ENCODE measurements around the gene RSF1.
A peak's percentile ranks its signal among the peaks of the same experiment; 100 is the strongest.
"Not testable (repeated sequence)": the region's sequence is repeated elsewhere in the genome, so short reads cannot be mapped to it uniquely, and the experiment has no call there.

The RSF1 gene, protein sequence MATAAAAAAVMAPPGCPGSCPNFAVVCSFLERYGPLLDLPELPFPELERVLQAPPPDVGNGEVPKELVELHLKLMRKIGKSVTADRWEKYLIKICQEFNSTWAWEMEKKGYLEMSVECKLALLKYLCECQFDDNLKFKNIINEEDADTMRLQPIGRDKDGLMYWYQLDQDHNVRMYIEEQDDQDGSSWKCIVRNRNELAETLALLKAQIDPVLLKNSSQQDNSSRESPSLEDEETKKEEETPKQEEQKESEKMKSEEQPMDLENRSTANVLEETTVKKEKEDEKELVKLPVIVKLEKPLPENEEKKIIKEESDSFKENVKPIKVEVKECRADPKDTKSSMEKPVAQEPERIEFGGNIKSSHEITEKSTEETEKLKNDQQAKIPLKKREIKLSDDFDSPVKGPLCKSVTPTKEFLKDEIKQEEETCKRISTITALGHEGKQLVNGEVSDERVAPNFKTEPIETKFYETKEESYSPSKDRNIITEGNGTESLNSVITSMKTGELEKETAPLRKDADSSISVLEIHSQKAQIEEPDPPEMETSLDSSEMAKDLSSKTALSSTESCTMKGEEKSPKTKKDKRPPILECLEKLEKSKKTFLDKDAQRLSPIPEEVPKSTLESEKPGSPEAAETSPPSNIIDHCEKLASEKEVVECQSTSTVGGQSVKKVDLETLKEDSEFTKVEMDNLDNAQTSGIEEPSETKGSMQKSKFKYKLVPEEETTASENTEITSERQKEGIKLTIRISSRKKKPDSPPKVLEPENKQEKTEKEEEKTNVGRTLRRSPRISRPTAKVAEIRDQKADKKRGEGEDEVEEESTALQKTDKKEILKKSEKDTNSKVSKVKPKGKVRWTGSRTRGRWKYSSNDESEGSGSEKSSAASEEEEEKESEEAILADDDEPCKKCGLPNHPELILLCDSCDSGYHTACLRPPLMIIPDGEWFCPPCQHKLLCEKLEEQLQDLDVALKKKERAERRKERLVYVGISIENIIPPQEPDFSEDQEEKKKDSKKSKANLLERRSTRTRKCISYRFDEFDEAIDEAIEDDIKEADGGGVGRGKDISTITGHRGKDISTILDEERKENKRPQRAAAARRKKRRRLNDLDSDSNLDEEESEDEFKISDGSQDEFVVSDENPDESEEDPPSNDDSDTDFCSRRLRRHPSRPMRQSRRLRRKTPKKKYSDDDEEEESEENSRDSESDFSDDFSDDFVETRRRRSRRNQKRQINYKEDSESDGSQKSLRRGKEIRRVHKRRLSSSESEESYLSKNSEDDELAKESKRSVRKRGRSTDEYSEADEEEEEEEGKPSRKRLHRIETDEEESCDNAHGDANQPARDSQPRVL (N-terminal part only)

DNA sequence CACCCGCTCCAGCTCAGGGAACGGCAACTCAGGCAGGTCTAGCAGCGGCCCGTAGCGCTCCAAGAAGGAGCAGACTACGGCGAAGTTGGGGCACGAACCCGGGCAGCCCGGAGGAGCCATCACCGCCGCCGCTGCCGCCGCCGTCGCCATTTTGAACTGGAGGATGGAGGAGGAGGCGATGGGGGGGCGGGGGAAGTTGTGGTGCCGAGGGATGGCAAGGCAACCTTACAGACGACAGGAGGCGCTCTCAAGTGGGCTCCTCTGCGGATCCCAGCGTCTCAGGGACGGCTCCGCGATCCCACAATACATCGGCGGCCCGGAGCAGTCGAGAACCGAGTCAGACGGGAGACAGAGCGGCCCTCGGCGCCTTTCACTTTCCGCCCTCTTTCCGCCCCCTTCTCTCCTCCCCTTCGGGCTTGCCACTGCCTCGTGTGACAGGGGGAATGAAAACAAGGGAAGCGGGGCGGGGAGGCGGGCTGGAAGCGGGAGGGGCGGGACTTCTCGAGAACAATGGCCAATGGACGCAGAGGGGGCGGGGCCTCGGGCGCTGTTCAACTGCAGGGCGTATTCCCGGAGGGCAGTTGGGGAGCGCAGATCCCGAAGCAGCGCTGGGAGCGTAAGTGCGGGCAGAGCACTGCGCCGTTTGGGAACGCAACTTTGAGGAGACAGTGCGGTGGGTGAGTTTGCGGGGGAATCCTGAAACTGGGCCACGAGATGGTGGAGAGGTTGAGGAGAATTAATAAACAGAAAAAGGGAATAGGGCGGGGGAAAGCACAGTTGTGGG, at the start of gene RSF1, which contains the start of gene AAMDC:
Gene RSF1, minus strand, starts transcription at position 158 of the 784 bp plus-strand sequence. Its CDS starts 8 bp downstream, at position 150.
Gene AAMDC, plus strand, starts transcription at position 580 of the 784 bp plus-strand sequence. CDS start 21,353 bp downstream, outside the sequence.
- DNase-seq, result peak; percentile 98

DNA sequence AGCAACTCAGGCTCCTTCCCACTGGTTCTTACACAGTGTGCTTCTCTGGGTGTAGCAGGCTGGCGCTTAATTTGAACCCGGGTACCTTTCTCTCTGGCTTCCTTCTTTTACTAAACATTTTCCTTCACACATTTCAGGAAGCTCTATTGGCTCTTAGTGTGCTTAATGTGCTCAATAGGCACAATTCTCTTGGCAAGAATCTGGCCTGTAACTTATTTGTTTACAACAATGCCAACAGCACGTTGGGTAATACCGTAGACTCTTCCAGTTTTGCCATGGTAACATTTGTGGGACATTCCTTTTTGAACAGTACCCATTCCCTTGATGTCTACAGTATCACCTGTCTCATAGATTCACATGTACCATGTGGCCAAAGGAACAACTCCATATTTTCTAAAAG, 48.2 kb upstream of the RSF1 start:
- no peak for DNase-seq

DNA sequence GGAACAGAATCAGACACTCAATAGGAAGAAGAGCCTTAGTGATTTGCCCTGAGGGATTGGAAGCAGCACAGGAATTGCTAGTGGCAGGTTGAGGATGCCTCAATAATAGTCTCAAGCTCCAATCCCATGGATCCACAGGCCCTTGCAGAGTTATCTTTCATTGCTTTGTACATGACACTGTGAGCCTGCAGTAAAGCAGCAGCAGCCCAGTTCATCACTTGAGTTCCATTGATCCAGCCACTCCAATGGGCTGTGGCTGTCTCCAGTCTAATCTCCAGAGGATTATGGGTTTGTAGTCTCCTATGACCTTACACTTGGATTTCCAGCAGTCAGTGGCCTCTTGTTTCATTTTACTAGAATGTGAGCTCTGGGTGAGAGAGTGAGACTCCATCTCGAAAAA, 45.8 kb upstream of the RSF1 start:
- DNase-seq, result no peak

DNA sequence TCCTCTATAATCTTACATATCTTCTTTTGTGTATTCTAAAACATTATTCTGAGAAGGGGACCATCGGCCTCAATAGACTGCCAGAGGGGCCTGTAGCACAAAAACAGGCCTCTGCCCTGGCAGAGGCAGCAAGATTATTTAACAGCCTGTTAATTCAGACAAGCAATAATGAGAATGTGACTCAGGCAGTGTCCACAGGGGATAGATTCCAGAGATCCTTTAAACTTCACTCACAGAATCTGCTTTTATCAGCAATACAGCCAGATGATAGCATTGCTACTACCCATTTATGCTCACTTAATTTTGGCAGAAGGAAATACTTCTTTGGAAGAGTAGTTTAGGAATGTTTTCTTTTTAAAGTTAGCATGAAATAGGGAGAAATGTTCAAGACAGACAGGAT, 45.3 kb upstream of the RSF1 start:
- DNase-seq, result no peak

DNA sequence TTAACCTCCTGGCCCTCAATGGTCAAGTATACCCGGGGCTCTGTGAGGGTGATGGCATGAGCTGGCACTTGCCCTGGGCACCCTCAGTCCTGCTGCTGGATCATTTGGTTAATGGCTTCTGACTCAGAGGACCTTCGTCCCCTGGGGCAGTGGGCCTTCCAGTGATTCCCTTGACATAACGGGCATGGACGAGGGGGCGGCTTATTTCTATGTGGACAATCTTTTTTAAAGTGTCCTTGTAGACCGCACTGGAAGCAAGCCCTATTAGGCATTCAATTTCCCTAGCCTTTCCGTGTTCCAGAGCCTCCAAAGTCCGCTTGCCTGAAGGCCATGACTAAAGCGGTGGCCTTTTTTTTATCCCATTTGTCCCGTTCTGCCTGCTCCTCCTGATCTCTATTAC, 40.9 kb upstream of the RSF1 start:
- DNase-seq, result not testable (repeated sequence)

DNA sequence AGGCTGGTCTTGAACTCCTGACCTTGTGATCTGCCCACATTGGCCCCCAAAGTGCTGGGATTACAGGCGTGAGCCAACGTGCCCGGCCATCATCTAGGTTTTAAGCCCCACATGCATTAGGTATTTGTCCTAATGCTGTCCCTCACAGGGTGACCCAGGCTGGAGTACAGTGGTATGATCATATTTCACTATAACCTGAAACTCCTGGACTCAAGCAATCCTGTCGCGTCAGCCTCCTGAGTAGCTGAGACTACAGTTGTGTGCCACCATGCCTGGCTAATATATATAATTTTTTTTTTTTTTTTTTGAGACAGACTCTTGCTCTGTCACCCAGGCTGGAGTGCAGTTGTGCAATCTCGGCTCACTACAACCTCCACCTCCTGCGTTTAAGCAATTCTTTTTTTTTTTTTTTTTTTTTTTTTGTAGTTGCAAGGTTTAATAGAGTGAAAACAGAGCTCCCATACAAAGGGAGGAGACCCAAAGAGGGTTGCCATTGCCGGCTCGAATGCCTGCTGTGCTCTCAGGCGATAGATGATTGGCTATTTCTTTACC, 37.5 kb upstream of the RSF1 start:
- not testable (repeated sequence) for DNase-seq

DNA sequence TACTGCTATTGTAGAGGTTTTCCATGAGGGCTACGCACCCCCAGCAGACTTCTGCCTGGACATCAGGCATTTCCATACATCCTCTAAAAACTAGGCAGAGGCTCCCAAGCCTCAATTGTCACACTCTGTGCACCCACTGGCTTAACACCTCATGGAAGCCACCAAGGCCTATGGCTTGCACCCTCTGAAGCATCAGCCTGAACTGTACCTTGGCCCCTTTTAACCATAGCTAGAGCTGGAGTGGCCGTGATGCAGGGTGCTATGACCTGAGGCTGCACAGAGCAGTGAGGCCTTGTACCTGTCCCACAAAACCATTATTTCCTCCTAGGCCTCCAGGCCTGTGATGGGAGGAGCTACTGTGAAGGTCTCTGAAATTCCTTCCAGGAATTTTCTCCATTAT, 34.3 kb upstream of the RSF1 start:
- no peak for DNase-seq

DNA sequence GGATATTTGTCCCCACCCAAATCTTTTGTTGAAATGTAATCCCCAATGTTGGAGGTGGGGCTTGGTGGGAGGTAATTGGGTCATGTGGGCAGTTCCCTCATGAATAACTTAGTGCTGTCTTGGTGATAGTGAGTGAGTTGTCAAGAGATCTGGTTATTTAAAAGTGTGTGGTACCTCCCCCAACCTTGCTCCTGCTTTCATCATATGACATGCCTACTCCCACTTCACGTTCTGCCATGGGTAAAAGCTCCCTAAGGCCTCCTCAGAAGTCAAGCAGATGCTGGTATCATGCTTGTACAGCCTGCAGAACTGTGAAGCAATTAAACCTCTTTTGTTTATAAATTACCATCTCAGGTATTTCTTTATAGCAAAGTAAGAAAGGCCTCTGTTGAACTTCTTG, 31.0 kb upstream of the RSF1 start:
- no peak for DNase-seq

DNA sequence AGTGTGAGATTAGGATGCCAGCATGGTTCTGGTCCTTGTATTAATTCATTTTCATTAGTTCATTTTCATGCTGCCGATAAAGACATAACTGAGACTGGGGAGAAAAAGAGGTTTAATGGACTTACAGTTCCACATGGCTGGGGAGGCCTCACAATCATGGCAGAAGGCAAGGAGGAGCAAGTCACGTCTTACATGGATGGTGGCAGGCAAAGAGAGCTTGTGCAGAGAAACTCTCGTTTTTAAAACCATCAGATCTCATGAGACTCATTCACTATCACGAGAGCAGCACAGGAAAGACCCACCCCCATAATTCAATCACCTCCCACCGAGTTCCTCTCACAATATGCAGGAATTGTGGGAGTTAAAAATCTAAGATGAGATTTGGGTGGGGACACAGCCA, 23.2 kb upstream of the RSF1 start:
- not testable (repeated sequence) for DNase-seq

DNA sequence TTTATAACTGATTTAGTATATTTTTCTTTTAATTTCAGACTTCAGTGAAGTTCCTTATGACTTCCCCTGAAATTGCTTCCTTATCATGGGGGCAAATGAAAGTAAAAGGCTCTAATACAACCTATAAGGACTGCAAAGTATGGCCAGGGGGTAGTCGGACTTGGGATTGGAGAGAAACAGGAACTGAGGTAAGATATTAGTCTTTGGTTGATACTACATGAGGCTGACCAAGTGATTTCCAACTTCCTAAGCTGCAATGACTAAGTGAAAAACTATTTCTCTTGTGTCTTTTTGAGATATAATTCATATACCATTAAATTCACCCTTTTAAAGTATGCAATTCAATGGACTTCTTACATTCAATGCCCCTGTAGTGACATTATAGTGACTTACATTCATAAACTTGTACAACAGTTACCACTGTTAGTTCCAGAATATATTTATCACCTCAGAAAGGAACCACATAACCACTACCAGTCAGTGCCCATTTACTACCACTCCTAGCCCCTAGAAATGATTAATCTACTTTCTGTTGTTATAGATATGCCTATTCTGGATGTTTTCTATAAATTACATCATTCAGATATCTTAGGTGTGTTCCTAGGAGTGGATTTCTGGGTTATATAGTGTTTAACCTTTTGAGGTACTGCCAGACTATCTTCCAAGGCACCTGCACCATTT, 22.1 kb upstream of the RSF1 start:
- no peak for DNase-seq

DNA sequence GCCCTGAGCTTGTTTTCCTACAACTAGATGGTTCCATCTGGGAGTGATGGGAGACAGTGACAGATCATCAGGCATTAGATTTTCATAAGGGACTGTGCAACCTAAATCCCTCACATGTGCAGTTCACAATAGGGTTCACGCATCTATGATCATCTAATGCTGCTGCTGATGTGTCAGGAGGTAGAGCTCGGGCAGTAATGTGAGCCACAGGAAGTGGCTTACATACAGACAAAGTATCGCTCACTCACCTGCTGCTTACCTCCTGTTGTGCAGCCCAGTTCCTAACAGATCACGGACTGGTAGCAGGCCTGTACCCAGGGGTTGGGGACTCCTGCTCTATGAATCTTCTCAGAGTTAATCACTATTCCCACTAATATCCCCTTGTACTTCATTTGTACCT, 12.8 kb upstream of the RSF1 start:
- DNase-seq, result no peak

DNA sequence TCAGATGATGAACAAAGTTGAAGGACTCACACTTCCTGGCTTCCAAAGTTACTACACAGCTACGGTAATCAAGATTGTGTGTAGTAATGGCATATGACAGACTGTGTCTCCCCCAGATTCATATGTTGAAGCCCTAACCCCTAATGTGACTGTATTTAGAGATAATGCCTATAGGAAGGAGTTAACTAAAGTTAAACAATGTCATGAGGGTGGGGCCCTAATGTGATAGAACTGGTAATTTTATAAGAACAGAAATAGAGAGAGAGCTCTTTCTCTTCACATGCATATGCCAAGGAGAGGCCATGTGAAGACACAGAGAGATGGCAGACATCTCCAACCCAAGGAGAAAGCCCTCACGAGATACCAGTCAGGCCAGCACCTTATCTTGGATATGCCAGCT, 8.4 kb upstream of the RSF1 start:
- no peak for DNase-seq

DNA sequence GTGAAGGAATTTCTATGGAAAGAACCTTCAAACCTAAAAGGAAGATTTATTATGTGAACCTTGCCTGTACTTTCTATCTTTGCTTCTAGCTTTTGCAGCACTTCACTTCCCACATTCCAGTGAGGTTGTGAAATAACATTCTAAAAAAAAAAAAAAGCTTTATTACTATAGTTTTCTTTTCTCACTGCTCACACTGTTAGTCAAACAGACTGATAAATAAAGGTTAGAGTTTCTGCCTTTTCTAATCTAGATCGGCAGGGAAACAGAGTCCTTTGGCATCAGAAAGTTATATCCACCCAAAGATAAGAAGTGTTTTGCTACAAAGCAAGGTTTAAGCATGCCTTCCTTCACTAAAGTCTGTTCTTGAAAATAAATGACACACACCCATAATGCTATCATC, 3.3 kb upstream of the RSF1 start:
- no peak for DNase-seq

DNA sequence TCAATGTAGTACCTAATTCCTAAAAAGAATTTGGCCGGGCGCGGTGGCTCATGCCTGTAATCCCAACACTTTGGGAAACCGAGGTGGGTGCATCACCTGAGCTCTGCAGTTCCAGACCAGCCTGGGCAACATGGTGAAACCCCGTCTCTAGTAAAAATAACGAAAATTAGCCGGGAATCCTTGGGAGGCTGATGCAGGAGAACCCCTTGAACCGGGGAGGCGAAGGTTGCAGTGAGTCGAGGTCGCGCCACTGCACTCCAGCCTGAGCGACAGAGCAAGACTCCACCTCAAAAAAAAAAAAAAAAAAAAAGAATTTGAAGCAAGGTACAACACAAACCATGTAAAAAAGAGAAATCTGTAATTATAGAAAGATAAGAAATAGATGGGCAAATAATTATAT, 1.6 kb upstream of the RSF1 start:
- not testable (repeated sequence) for DNase-seq

DNA sequence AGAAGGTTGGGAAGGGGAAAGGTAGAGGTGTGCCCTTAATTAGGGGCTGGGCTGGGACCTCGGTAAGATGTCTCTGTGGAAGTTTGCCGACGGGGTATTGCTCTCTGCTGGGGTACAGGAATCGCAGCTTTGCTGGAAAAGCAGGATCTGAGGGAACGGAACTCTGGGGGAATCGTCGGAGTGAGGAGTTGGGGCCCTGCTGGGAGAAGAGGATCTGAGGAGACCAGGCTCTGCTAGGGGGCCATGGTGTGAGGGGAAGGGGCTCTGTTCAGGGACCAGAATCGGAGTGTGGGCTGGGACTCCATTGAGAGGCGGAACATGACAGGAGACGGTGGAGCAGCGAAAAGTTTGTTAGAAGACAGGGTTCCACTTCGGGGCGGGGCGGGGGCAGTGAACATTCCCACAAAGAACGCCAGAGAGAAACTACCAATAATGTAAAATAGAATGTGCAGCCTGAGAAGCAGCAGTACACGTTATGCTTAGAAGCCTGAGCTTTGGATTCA, 878 bp upstream of the RSF1 start:
- peak; percentile 7 for DNase-seq

DNA sequence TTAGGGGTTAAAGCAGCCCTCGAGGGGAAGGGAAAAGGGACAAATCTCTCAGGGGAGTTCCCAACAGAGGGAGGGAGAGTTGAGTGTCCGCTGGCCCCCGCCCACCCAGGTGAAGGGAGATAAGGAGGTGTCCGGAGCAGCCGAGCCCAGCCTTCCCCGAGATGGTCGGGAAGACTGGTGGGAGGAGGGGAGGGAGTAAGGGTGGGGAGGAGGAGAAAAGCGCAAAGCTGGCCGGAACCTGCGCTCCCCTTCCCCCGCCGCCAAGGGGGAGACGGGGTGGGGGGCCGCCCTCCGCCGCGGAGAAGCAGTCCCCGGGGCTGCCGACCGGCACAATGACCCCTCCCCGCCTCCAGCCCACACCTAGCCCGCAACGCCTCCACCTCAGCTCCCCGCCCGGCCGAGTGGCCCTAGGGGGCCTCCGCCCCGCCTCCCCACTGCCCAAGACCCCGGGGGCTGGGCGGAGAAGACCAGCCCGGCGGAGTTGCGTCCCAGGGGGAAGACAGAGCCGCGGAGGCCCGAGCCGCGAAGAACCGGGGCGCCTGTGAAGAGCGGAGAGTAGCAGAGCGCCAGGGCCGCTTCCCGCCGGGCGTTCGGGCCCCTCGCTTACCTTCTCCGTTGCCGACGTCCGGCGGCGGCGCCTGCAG, 479 bp downstream of the RSF1 start:
- peak; percentile 50 for DNase-seq

DNA sequence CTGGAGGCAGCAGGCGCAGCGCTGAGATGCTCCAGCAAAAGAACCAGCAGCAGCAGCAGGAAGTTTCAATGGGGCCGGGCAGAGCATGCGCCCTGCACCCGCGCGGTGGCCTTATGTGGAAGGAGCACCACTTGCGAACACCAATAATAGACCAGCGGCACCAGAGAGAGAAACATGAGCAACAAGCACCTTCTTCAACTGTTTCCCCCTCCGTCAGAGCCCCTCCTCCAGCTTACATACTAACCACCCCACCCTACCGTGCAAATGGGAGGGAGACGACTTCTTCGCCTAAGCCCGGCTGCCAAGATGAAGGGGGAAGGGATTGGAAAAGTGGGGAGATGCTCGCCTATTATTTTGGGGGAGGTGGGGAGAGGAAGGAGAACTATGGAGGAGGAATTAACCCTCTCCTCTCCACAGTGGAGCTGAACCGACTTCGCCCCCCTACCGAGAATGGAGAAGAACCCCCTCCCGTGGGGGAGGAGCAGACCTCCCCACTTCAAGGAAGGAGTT, 1.1 kb downstream of the RSF1 start:
- peak; percentile 87 for DNase-seq

DNA sequence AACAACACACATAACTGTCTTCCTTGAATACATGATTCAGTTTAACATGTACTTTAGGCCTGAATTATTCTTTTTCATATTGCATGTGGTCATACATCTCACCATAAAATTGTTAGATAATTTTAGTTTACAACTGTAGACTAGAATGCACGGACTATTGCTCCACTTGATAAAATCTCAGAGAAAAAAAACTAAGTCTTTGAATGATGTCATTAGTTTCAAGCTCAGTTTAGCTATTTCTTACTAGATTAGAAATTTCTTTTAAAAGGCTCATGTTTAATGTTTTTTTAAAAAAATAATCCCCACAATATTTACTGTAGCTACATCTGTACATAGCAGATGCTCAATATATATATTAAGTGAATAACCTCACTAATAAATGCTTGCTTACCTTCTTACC, 5.1 kb downstream of the RSF1 start:
- no peak for DNase-seq

DNA sequence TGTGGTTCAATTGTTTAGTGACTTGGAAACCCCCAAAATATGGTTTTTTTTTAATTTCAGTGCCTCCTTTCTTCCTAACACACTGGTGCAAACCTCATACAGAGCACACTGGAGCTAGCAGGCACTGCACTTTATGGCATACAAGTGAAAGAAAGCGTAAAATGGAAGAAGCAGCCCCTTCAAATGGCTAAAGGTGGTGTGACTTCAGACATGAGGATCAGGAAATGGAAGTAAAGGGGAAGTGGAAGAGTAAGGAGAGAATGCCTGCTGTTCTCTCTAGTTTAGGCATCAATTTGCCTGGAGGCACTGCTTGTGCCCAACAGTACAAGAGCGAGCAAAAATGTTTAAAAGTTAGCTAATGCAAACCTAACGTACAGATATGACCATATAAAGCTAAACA, 5.7 kb downstream of the RSF1 start:
- no peak for DNase-seq

DNA sequence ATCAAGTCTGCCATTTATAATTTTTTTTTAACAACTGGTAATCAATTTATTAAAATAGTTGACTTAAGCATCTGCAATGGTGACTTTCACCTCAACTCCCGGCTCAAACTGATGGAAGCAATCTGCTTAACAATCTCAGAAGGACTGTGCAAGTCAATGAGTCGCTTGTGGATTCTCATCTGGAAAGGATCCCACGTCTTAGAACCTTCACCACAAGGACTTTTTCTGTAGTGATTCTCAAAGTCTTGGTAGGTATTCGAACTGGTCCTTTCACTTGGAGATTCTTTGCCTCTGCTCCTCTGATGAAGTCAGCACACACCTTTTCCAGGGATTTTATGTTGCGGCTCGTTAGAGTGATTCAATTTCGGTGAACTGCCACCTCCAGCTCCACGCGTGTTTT, 7.3 kb downstream of the RSF1 start:
- DNase-seq, result no peak
